Fibroblast of lung (primary cell): ENCODE results near the gene FGFBP1.

Experiments
- EZH2 ChIP-seq: IDR thresholded peaks from 2 replicates; pipeline ENCODE4 v1.5.1; 2012; ENCODE audit warnings: low read length, control low read depth, mild to moderate bottlenecking; ENCODE audit errors: missing control alignments
- TF ChIP-seq, protein P1 (sequence below), 2 donors: IDR thresholded peaks in 1 of 2; conservative IDR thresholded peaks in 1 of 2; 1 replicate in 1 of 2; 2 replicates in 1 of 2; pipeline ENCODE4 v1.5.1; 2011 to 2012; ENCODE audit warnings: low read length in 2 of 2, control low read depth in 1 of 2, inconsistent platforms in 1 of 2, low read depth in 1 of 2, mild to moderate bottlenecking in 1 of 2

DNA sequence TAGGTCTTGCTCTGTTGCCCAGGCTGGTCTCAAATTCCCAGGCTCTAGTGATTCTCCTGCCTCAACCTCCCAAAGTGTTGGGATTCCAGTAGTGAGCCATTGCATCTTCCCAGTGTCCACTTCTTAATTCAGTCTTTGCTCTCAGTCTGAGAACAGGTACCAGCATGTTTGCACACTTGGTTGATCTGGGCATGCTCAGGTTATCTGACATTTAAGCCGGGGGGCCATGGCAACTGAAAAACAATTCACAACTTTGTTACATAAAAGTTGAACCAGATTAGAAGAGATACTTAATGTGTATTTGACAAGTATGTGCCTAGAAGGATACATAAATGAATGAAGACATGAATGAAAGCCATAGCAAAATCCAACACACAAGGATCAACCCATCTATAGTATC is 39.0 kb downstream of the FGFBP1 start:
- TF ChIP-seq, protein P1, sequence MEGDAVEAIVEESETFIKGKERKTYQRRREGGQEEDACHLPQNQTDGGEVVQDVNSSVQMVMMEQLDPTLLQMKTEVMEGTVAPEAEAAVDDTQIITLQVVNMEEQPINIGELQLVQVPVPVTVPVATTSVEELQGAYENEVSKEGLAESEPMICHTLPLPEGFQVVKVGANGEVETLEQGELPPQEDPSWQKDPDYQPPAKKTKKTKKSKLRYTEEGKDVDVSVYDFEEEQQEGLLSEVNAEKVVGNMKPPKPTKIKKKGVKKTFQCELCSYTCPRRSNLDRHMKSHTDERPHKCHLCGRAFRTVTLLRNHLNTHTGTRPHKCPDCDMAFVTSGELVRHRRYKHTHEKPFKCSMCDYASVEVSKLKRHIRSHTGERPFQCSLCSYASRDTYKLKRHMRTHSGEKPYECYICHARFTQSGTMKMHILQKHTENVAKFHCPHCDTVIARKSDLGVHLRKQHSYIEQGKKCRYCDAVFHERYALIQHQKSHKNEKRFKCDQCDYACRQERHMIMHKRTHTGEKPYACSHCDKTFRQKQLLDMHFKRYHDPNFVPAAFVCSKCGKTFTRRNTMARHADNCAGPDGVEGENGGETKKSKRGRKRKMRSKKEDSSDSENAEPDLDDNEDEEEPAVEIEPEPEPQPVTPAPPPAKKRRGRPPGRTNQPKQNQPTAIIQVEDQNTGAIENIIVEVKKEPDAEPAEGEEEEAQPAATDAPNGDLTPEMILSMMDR (conservative IDR thresholded peaks at IDR 0.05 in 1 of 2, IDR thresholded peaks at IDR 0.05 in 1 of 2; ENCODE audit: low read depth in 1 of 2, low read length in 2 of 2) = no peak
- no peak for TF ChIP-seq EZH2
